ENCODE measurements around the gene FHAD1.

Gene FHAD1

DNA sequence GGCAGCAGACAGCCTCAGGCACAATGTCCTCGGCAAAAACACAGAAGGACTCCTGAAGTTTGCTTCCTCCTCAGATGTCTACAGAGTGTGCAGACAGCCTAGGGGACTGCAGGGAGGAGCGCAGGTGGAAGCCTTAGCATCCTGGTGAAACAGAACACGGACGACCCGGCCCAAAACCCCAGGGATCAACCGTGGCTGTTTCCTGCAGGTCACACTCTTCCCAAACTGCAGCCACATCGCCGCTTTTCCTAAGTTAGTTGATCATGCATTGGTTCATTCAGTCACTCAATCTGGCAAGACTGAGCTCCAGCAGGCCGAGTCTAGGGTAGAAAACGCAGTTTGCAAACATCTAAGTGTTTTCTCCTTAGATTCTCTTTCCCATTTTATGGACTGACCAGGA lies 33.4 kb downstream of the FHAD1 start:
- H3K9me2 ChIP-seq (replicated peaks; ENCODE audit: insufficient read depth, low read length): no peaks in the 10 kb centered on the region
- TF ChIP-seq EZH2phosphoT487 (IDR thresholded peaks at IDR 0.05; ENCODE audit: low read length) (no peak), CTCF (IDR thresholded peaks at IDR 0.05; ENCODE audit: low read length) (no peak), EZH2 (optimal IDR thresholded peaks at IDR 0.05; ENCODE audit: low read depth, low read length) (no peak)
- no peak overlapping the region for H3K27ac ChIP-seq (ENCODE audit: low read length)
- H3K9ac ChIP-seq (ENCODE audit: low read length): no peak overlapping the region
- no peak for DNase-seq
- no peaks in the 10 kb centered on the region for H4K20me1 ChIP-seq (ENCODE audit: insufficient read depth, low read length)
- H3K79me2 ChIP-seq (ENCODE audit: low read length): no peaks in the 10 kb centered on the region
- H3K4me1 ChIP-seq (ENCODE audit: low read length): peaks cover 7% of the 10 kb centered on the region; the same call in 1 of the 2 replicates
- H3K4me3 ChIP-seq (ENCODE audit: low read length): no peak overlapping the region
- H3K27me3 ChIP-seq (replicated peaks; ENCODE audit: insufficient read depth, low read length): no peaks in the 10 kb centered on the region
- no peaks in the 10 kb centered on the region for H3K36me3 ChIP-seq (replicated peaks; ENCODE audit: insufficient read depth, low read length)
- no peaks in the 10 kb centered on the region for H3K9me3 ChIP-seq (replicated peaks; ENCODE audit: insufficient read depth, low read length)
- no peak overlapping the region for H2AFZ ChIP-seq (ENCODE audit: low read length)
- H3F3A ChIP-seq (ENCODE audit: insufficient read depth, low read length): no peaks in the 10 kb centered on the region
- H3K4me2 ChIP-seq (ENCODE audit: low read depth, low read length): no peak overlapping the region

DNA sequence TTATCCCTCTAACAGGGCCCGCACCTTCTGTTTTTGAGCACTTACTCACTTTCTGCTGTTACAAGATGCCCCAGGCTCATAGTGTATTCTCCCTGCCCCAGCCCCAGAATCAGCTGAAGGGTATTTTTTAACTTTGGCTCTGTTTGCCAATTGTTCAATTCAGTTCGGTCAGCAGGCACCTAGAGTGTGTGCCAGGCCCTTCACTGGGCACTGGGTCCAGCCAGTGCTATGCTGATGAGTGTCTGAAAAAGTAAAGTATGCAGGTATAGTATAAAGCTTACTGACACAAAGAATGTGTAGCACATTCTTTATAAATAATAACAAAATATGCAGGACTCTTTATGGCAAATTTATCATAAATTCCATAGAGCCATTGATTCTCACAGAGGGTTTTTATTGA lies 35.0 kb downstream of the FHAD1 start:
- Histone ChIP-seq H2AFZ (ENCODE audit: low read length) (no peak overlapping the region), H4K20me1 (ENCODE audit: insufficient read depth, low read length) (no peaks in the 10 kb centered on the region), H3K36me3 (replicated peaks; ENCODE audit: insufficient read depth, low read length) (no peaks in the 10 kb centered on the region), H3K27me3 (replicated peaks; ENCODE audit: insufficient read depth, low read length) (no peaks in the 10 kb centered on the region), H3K9me3 (replicated peaks; ENCODE audit: insufficient read depth, low read length) (no peaks in the 10 kb centered on the region), H3K4me1 (ENCODE audit: low read length) (peaks cover 7% of the 10 kb centered on the region; the same call in 1 of the 2 replicates), H3K4me3 (ENCODE audit: low read length) (no peak overlapping the region), H3K79me2 (ENCODE audit: low read length) (no peaks in the 10 kb centered on the region), H3K27ac (ENCODE audit: low read length) (no peak overlapping the region), H3K4me2 (ENCODE audit: low read depth, low read length) (no peak overlapping the region), H3K9me2 (replicated peaks; ENCODE audit: insufficient read depth, low read length) (no peaks in the 10 kb centered on the region), H3F3A (ENCODE audit: insufficient read depth, low read length) (no peaks in the 10 kb centered on the region), H3K9ac (ENCODE audit: low read length) (no peak overlapping the region)
- TF ChIP-seq EZH2 (optimal IDR thresholded peaks at IDR 0.05; ENCODE audit: low read depth, low read length) (no peak), CTCF (IDR thresholded peaks at IDR 0.05; ENCODE audit: low read length) (no peak), EZH2phosphoT487 (IDR thresholded peaks at IDR 0.05; ENCODE audit: low read length) (no peak)
- no peak for DNase-seq

DNA sequence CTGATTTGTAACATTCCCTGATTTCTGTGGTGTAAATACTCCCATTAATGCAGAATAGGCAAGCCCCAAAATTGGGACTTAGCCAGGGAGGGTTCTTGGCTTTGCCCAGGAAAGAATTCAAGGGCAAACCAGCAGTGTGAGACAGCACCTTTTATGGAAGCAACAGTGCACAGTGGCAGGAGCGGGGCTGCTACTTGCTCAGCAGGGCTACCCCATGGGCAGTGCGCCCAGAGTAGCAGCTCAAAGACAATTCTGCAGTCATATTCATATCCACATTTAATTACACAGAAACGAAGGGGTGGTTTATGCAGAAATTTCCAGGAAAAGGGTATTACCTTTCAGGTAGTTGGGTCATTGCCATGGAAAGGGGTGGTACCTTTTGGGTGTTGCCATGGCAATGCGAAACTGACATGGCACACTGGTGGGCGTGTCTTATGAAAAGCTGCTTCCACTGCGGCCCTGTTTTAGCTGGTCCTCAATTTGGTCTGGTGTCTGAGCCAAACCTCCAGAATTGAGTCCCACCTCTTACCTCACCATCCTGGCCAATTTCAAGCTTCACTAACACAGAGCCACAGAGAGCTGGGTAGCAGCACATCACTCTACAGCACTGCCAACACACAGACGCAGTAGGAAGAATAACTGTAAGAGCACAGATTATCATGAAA lies 35.9 kb downstream of the FHAD1 start:
- no peaks in the 10 kb centered on the region for H3K9me3 ChIP-seq (replicated peaks; ENCODE audit: insufficient read depth, low read length)
- H3K4me1 ChIP-seq (ENCODE audit: low read length): peaks cover 7% of the 10 kb centered on the region; the same call in 1 of the 2 replicates
- no peaks in the 10 kb centered on the region for H3F3A ChIP-seq (ENCODE audit: insufficient read depth, low read length)
- no peaks in the 10 kb centered on the region for H4K20me1 ChIP-seq (ENCODE audit: insufficient read depth, low read length)
- no peak overlapping the region for H3K4me3 ChIP-seq (ENCODE audit: low read length)
- H3K36me3 ChIP-seq (replicated peaks; ENCODE audit: insufficient read depth, low read length): no peaks in the 10 kb centered on the region
- H3K27me3 ChIP-seq (replicated peaks; ENCODE audit: insufficient read depth, low read length): no peaks in the 10 kb centered on the region
- H2AFZ ChIP-seq (ENCODE audit: low read length): no peak overlapping the region
- no peak for TF ChIP-seq EZH2 (optimal IDR thresholded peaks at IDR 0.05; ENCODE audit: low read depth, low read length)
- H3K9me2 ChIP-seq (replicated peaks; ENCODE audit: insufficient read depth, low read length): no peaks in the 10 kb centered on the region
- H3K4me2 ChIP-seq (ENCODE audit: low read depth, low read length): no peak overlapping the region
- H3K27ac ChIP-seq (ENCODE audit: low read length): no peak overlapping the region
- no peaks in the 10 kb centered on the region for H3K79me2 ChIP-seq (ENCODE audit: low read length)
- H3K9ac ChIP-seq (ENCODE audit: low read length): no peak overlapping the region
- DNase-seq: no peak

DNA sequence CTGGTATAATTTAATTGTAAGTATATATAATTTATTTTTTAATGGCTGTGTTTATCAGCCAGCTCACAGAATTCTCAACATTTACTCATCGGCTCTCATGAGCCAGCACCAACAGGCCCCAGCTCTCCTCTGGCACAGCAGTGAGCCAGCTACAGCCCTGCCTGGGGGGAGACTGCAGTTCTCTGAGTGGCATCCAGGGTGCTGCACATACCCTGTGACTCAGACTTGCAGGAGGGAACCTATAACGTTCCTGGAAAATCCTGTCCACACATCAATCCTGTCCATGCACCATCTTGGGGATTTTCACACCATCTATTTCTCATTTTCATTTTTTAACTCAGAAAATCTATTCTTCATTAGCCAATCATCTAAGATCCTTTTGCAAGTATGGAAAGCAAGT lies 36.5 kb downstream of the FHAD1 start:
- H3K36me3 ChIP-seq (replicated peaks; ENCODE audit: insufficient read depth, low read length): no peaks in the 10 kb centered on the region
- no peak overlapping the region for H3K27ac ChIP-seq (ENCODE audit: low read length)
- no peak overlapping the region for H3K9ac ChIP-seq (ENCODE audit: low read length)
- TF ChIP-seq EZH2 (optimal IDR thresholded peaks at IDR 0.05; ENCODE audit: low read depth, low read length) (no peak), EZH2phosphoT487 (IDR thresholded peaks at IDR 0.05; ENCODE audit: low read length) (no peak), CTCF (IDR thresholded peaks at IDR 0.05; ENCODE audit: low read length) (no peak)
- H3K4me3 ChIP-seq (ENCODE audit: low read length): no peak overlapping the region
- H3K4me2 ChIP-seq (ENCODE audit: low read depth, low read length): no peak overlapping the region
- H3F3A ChIP-seq (ENCODE audit: insufficient read depth, low read length): no peaks in the 10 kb centered on the region
- H3K79me2 ChIP-seq (ENCODE audit: low read length): no peaks in the 10 kb centered on the region
- H3K9me2 ChIP-seq (replicated peaks; ENCODE audit: insufficient read depth, low read length): no peaks in the 10 kb centered on the region
- H4K20me1 ChIP-seq (ENCODE audit: insufficient read depth, low read length): no peaks in the 10 kb centered on the region
- H3K4me1 ChIP-seq (ENCODE audit: low read length): peaks cover 7% of the 10 kb centered on the region; the same call in 1 of the 2 replicates
- H3K9me3 ChIP-seq (replicated peaks; ENCODE audit: insufficient read depth, low read length): no peaks in the 10 kb centered on the region
- no peaks in the 10 kb centered on the region for H3K27me3 ChIP-seq (replicated peaks; ENCODE audit: insufficient read depth, low read length)
- no peak overlapping the region for H2AFZ ChIP-seq (ENCODE audit: low read length)
- DNase-seq: no peak

Data from MM.1S (cell line).